ENCODE measurements around the gene OR2W1.

OR2W1 gene

GRCh38 chr6:29019629-29020028 lies 25.3 kb downstream of the OR2W1 start:
- H3K4me3 ChIP-seq (ENCODE audit: control insufficient read depth, low read depth, low read length): no peak overlapping the region
- no peak for TF ChIP-seq CTCF (conservative IDR thresholded peaks at IDR 0.05; ENCODE audit: control insufficient read depth, insufficient read depth, low read depth, low read length)
- DNase-seq (ENCODE audit: low read depth): no peak

- no peak for TF ChIP-seq CTCF (conservative IDR thresholded peaks at IDR 0.05; ENCODE audit: control insufficient read depth, insufficient read depth, low read depth, low read length)
- DNase-seq (ENCODE audit: low read depth): no peak
- H3K4me3 ChIP-seq (ENCODE audit: control insufficient read depth, low read depth, low read length): no peak overlapping the region
Observed at GRCh38 chr6:29017428-29017802, 27.6 kb downstream of the OR2W1 start.

GRCh38 chr6:29016559-29017427 lies 28.2 kb downstream of the OR2W1 start:
- DNase-seq (ENCODE audit: low read depth): peak; percentile 81
- H3K4me3 ChIP-seq (ENCODE audit: control insufficient read depth, low read depth, low read length): peak overlapping the region; percentile 77
- peak; percentile 95 for TF ChIP-seq CTCF (conservative IDR thresholded peaks at IDR 0.05; ENCODE audit: control insufficient read depth, insufficient read depth, low read depth, low read length)

GRCh38 chr6:29014729-29015608 lies 30.0 kb downstream of the OR2W1 start:
- peak overlapping the region; percentile 32 for H3K4me3 ChIP-seq (ENCODE audit: control insufficient read depth, low read depth, low read length)
- DNase-seq (ENCODE audit: low read depth): peak; percentile 38

GRCh38 chr6:29011276-29011734 lies 33.7 kb downstream of the OR2W1 start:
- peak; percentile 70 for DNase-seq (ENCODE audit: low read depth)
- no peak for TF ChIP-seq CTCF (conservative IDR thresholded peaks at IDR 0.05; ENCODE audit: control insufficient read depth, insufficient read depth, low read depth, low read length)
- peak overlapping the region; percentile 68 for H3K4me3 ChIP-seq (ENCODE audit: control insufficient read depth, low read depth, low read length)

More at GRCh38 chr6:29014729-29015608, 30.0 kb downstream of the OR2W1 start:
- no peak for TF ChIP-seq CTCF (conservative IDR thresholded peaks at IDR 0.05; ENCODE audit: control insufficient read depth, insufficient read depth, low read depth, low read length)

GRCh38 chr6:29009358-29009757 lies 35.6 kb downstream of the OR2W1 start:
- DNase-seq (ENCODE audit: low read depth): no peak
- no peak for TF ChIP-seq CTCF (conservative IDR thresholded peaks at IDR 0.05; ENCODE audit: control insufficient read depth, insufficient read depth, low read depth, low read length)

More at GRCh38 chr6:29009358-29009757, 35.6 kb downstream of the OR2W1 start:
- no peak overlapping the region for H3K4me3 ChIP-seq (ENCODE audit: control insufficient read depth, low read depth, low read length)

Measured in fibroblast of mammary gland (primary cell).